ENCODE data around the gene FRY.

DNA sequence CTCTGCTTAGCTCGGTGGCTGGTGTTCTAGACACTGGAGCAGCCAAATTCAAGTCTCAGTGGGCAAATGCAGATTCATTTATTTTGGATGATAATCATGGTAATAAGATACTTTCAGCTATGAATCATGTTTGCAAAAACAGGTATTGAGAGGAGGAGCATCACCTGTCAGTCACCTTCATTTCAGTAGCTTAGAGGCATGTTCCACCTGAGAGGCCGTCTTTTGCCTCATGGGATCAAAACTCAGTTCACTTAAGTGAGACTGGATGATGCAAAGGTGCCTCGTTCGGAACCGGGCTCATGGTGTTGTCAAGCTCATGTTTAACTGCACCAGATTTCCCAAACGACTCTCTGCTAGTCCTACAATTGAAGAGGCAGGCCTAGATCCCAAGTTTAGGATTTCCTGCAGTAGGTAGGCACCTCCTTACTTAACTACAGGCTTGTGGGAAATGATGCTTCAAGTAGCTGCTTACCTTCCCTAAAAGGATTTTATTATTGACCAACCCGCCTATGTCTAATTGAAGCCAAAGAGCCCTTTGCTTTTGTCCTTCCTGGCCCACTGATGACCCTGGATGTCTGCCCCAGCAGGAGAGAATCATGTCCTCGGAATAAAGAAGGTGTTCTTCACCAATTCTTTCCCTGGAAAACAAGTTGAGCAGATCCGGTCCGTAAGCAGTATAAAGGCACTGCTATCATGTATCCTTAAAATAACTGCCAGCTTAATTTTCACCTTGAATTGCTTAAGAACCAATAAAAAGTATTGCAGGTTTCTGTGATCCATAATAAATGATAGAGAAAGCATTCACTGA, 223.5 kb downstream of the FRY start:
- TF ChIP-seq, protein P1, sequence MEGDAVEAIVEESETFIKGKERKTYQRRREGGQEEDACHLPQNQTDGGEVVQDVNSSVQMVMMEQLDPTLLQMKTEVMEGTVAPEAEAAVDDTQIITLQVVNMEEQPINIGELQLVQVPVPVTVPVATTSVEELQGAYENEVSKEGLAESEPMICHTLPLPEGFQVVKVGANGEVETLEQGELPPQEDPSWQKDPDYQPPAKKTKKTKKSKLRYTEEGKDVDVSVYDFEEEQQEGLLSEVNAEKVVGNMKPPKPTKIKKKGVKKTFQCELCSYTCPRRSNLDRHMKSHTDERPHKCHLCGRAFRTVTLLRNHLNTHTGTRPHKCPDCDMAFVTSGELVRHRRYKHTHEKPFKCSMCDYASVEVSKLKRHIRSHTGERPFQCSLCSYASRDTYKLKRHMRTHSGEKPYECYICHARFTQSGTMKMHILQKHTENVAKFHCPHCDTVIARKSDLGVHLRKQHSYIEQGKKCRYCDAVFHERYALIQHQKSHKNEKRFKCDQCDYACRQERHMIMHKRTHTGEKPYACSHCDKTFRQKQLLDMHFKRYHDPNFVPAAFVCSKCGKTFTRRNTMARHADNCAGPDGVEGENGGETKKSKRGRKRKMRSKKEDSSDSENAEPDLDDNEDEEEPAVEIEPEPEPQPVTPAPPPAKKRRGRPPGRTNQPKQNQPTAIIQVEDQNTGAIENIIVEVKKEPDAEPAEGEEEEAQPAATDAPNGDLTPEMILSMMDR (conservative IDR thresholded peaks at IDR 0.05; ENCODE audit: low read length) = no peak
- no peak for TF ChIP-seq EZH2phosphoT487 (IDR thresholded peaks at IDR 0.05; ENCODE audit: borderline replicate concordance, low read depth, low read length)
